Measurements from ENCODE around the gene OR10A6. TPM values are rescaled to one million over a fixed set of nuclear protein-coding genes. Genes with fewer than 3 reads are reported as not detected.

Gene OR10A6
- total and polyA plus RNA-seq, 10 of the 15 experiments (the other 5 are each of a cell fraction or from before 2014, with no cell fraction given), result not detected

DNA sequence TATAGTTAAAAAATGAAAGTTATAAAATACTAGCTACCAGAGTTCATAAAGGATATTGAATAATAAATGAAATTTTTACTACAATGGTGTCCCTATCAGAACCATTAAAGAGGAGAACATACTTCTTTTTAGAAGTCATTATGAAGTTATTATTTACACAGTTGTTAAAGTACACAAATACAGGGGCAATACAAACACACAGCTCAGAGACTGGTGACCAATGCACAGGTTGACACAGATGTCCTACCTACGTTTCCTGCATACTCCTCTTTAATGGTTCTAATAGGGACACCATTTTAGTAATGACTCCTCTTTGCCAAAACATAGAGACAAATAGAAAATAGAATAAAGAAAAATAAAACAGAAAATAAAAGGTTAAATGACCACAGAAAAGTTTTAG lies 24.1 kb upstream of the OR10A6 start (continued):
- TF ChIP-seq EP300 (IDR thresholded peaks at IDR 0.05; ENCODE audit: borderline replicate concordance in 1 of 2, control insufficient read depth in 1 of 2, low read depth in 2 of 2, low read length in 2 of 2) (no peak), CHD2 (IDR thresholded peaks at IDR 0.05; ENCODE audit: borderline replicate concordance, low read depth, low read length) (no peak), MXI1 (IDR thresholded peaks at IDR 0.05; ENCODE audit: low read depth, low read length) (no peak), ESRRA (IDR thresholded peaks at IDR 0.05; ENCODE audit: low read length) (no peak), EED (IDR thresholded peaks at IDR 0.05; ENCODE audit: low read depth) (no peak)

DNA sequence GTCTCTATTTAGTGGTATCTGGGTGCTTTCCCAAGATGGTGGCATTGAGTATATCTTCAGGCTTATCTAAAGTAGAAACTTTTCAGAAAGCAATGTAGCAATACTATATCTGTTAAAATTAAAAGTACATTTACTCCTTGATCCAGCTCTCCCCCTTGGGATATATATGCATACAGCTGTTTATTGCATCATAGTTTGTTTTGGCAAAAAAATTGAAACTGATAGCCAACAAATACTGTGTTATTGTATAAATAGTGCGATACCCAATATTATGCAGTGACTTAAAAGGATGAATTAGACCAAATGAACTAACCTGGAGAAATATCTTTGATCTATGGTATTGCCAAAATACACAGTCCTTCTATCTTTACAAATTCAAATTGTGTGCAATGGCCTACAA lies 18.9 kb upstream of the OR10A6 start:
- ChIA-PET RAD21 (ENCODE audit: unreplicated experiment) (no interaction called here), POLR2A (no interaction called here), CTCF (interaction anchor here (0.6 kb wide), 1 partner anchor 258 kb away, joined by 3 read pairs; no protein-coding TSS in a partner anchor), SMC1A (ENCODE audit: uncharacterized antibody, unreplicated experiment) (interaction anchor here (0.8 to 1.4 kb wide), 3 partner anchors 9 to 15 kb away, joined by 3 to 4 read pairs (median 3); partner anchors contain the start of gene NLRP10)
- Histone ChIP-seq H2AFZ (ENCODE audit: control insufficient read depth, low read depth, low read length) (no peak overlapping the region), H3K36me3 (ENCODE audit: control insufficient read depth in 2 of 2, insufficient read depth in 2 of 2, low read length in 1 of 2) (no peaks in the 10 kb centered on the region), H3K27me3 (replicated peaks in 1 of 2; ENCODE audit: control insufficient read depth in 2 of 2, insufficient read depth in 2 of 2, low read length in 1 of 2) (no peaks in the 10 kb centered on the region; a peak in 1 of 4 replicates), H3K27ac (ENCODE audit: control insufficient read depth, insufficient read depth) (no peak overlapping the region), H3K79me2 (ENCODE audit: control insufficient read depth, insufficient read depth, low read length) (no peaks in the 10 kb centered on the region), H3K4me2 (ENCODE audit: control insufficient read depth, insufficient read depth) (no peak overlapping the region), H4K20me1 (ENCODE audit: control insufficient read depth, insufficient read depth) (no peaks in the 10 kb centered on the region), H3K4me1 (ENCODE audit: control insufficient read depth, insufficient read depth, low read length) (no peaks in the 10 kb centered on the region), H3K4me3 (no peak overlapping the region), H3K9ac (ENCODE audit: control insufficient read depth, insufficient read depth, low read length) (no peak overlapping the region), H3K9me3 (replicated peaks; ENCODE audit: control insufficient read depth, insufficient read depth, low read length) (no peaks in the 10 kb centered on the region; the same call in 2 of the 3 replicates)
- no peak for ATAC-seq
- TF ChIP-seq E2F4 (IDR thresholded peaks at IDR 0.05; ENCODE audit: low read depth, low read length), result no peak
- no peak for TF ChIP-seq YBX1 (IDR thresholded peaks at IDR 0.05)
- no peak for TF ChIP-seq MEF2B (IDR thresholded peaks at IDR 0.05; ENCODE audit: partially characterized antibody, poor library complexity, severe bottlenecking)
- TF ChIP-seq, protein P1, sequence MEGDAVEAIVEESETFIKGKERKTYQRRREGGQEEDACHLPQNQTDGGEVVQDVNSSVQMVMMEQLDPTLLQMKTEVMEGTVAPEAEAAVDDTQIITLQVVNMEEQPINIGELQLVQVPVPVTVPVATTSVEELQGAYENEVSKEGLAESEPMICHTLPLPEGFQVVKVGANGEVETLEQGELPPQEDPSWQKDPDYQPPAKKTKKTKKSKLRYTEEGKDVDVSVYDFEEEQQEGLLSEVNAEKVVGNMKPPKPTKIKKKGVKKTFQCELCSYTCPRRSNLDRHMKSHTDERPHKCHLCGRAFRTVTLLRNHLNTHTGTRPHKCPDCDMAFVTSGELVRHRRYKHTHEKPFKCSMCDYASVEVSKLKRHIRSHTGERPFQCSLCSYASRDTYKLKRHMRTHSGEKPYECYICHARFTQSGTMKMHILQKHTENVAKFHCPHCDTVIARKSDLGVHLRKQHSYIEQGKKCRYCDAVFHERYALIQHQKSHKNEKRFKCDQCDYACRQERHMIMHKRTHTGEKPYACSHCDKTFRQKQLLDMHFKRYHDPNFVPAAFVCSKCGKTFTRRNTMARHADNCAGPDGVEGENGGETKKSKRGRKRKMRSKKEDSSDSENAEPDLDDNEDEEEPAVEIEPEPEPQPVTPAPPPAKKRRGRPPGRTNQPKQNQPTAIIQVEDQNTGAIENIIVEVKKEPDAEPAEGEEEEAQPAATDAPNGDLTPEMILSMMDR (IDR thresholded peaks at IDR 0.05 in 2 of 3, conservative IDR thresholded peaks at IDR 0.05 in 1 of 3; ENCODE audit: control insufficient read depth in 2 of 3, extremely low read depth in 1 of 3, insufficient read depth in 1 of 3, low read depth in 3 of 3, low read length in 3 of 3), result no peak
- TF ChIP-seq CHD2 (IDR thresholded peaks at IDR 0.05; ENCODE audit: borderline replicate concordance, low read depth, low read length), result no peak
- FAIRE-seq, result no peak
- intact Hi-C loops (cut with micrococcal nuclease; ENCODE audit: unreplicated experiment), result no loop called here
- WGBS (ENCODE audit: insufficient coverage, insufficient replicate concordance, low lambda C conversion rate, missing lambda C conversion rate), result 27% methylated on average over 1 of the region's 1 CpG
- in situ Hi-C loops (cut with MboI), result no loop called here
- no TSS peak for BruUV-seq (replicated peaks)
- no peak for DNase-seq (ENCODE audit: low read depth, low spot score)

Measured in GM12878 (cell line).